Stimulated activated memory B cell treated with anti-CD40 and anti-IgM and Interleukin-4, amounts not matched to agents 10 μg/mL and 1 μg/mL and 100 μg/mL, for 72 hours (primary cell): ENCODE results near the gene HOXB4.
A peak's percentile ranks its signal among the peaks of the same experiment; 100 is the strongest.
"Not testable (repeated sequence)": the region's sequence is repeated elsewhere in the genome, so short reads cannot be mapped to it uniquely, and the experiment has no call there.

ENCODE experiments used
- ATAC-seq: fragments of 150-1000 bp; cut with Tn5 transposase; 2 replicates; pipeline ENCODE4 v1.10.0; 2021
- H3K27ac Mint-ChIP-seq: one replicate; pipeline ENCODE4 v1.8.0; 2022; ENCODE audit warnings: mild to moderate bottlenecking, mixed read lengths
- H3K27me3 Mint-ChIP-seq: one replicate; pipeline ENCODE4 v1.8.0; 2022; ENCODE audit warnings: mixed read lengths
- H3K36me3 Mint-ChIP-seq: one replicate; pipeline ENCODE4 v1.8.0; 2022; ENCODE audit warnings: mixed read lengths
- H3K4me1 Mint-ChIP-seq: one replicate; pipeline ENCODE4 v1.8.0; 2022; ENCODE audit warnings: mixed read lengths
- H3K4me3 Mint-ChIP-seq: one replicate; pipeline ENCODE4 v1.8.0; 2022; ENCODE audit warnings: mild to moderate bottlenecking, moderate library complexity, mixed read lengths
- H3K9me3 Mint-ChIP-seq: one replicate; pipeline ENCODE4 v1.8.0; 2022; ENCODE audit warnings: mixed read lengths

HOXB4 gene

GRCh38 chr17:48535793-48536559, 42.2 kb downstream of the HOXB4 start:
- H3K9me3 Mint-ChIP-seq = not testable (repeated sequence)

GRCh38 chr17:48532261-48532660, 45.9 kb downstream of the HOXB4 start:
- no peaks in the 10 kb centered on the region for H3K36me3 Mint-ChIP-seq
- no peak overlapping the region for H3K4me3 Mint-ChIP-seq
- ATAC-seq = no peak
- H3K27ac Mint-ChIP-seq = no peak overlapping the region
- peaks cover 45% of the 10 kb centered on the region for H3K27me3 Mint-ChIP-seq
- H3K4me1 Mint-ChIP-seq = no peaks in the 10 kb centered on the region
- no peaks in the 10 kb centered on the region for H3K9me3 Mint-ChIP-seq

More at GRCh38 chr17:48535793-48536559, 42.2 kb downstream of the HOXB4 start:
- not testable (repeated sequence) for H3K4me3 Mint-ChIP-seq, H3K36me3 Mint-ChIP-seq, H3K27ac Mint-ChIP-seq, ATAC-seq, H3K4me1 Mint-ChIP-seq
- peaks cover 42% of the 10 kb centered on the region for H3K27me3 Mint-ChIP-seq

GRCh38 chr17:48530887-48531272, 47.3 kb downstream of the HOXB4 start, which contains the start of gene HOXB1:
Gene HOXB1, minus strand, starts transcription at chr17:48531011. Its CDS starts 107 bp downstream, at chr17:48530904.
- Mint-ChIP-seq H3K9me3 (no peaks in the 10 kb centered on the region), H3K27me3 (peaks cover 44% of the 10 kb centered on the region), H3K4me3 (no peak within 1 kb of the TSS), H3K4me1 (no peaks in the 10 kb centered on the region), H3K27ac (no peak within 1 kb of the TSS), H3K36me3 (no peaks in the 10 kb centered on the region)
- ATAC-seq = peak; percentile 13

GRCh38 chr17:48530208-48530886, 47.8 kb downstream of the HOXB4 start:
- Mint-ChIP-seq H3K9me3 (no peaks in the 10 kb centered on the region), H3K27me3 (peaks cover 48% of the 10 kb centered on the region), H3K27ac (no peak overlapping the region), H3K36me3 (no peaks in the 10 kb centered on the region), H3K4me1 (no peaks in the 10 kb centered on the region), H3K4me3 (no peak overlapping the region)
- peak; percentile 6 for ATAC-seq

GRCh38 chr17:48529683-48530009, 48.5 kb downstream of the HOXB4 start:
- H3K27ac Mint-ChIP-seq = no peak overlapping the region
- no peak for ATAC-seq
- H3K4me1 Mint-ChIP-seq = no peaks in the 10 kb centered on the region
- peaks cover 55% of the 10 kb centered on the region for H3K27me3 Mint-ChIP-seq
- H3K4me3 Mint-ChIP-seq = no peak overlapping the region
- H3K9me3 Mint-ChIP-seq = no peaks in the 10 kb centered on the region
- H3K36me3 Mint-ChIP-seq = no peaks in the 10 kb centered on the region

GRCh38 chr17:48528936-48529682, 49.0 kb downstream of the HOXB4 start:
- Mint-ChIP-seq H3K4me3 (no peak overlapping the region), H3K9me3 (no peaks in the 10 kb centered on the region), H3K27ac (no peak overlapping the region), H3K36me3 (no peaks in the 10 kb centered on the region), H3K4me1 (no peaks in the 10 kb centered on the region), H3K27me3 (peaks cover 60% of the 10 kb centered on the region)
- no peak for ATAC-seq

- H3K4me3 Mint-ChIP-seq = no peak overlapping the region
These were observed 49.8 kb downstream of the HOXB4 start for GRCh38 chr17:48528153-48528935.

GRCh38 chr17:48527547-48527932, 50.6 kb downstream of the HOXB4 start:
- Mint-ChIP-seq H3K27ac (no peak overlapping the region), H3K4me3 (no peak overlapping the region), H3K27me3 (peaks cover 76% of the 10 kb centered on the region), H3K4me1 (no peaks in the 10 kb centered on the region), H3K36me3 (no peaks in the 10 kb centered on the region), H3K9me3 (no peaks in the 10 kb centered on the region)
- ATAC-seq = no peak

More at GRCh38 chr17:48528153-48528935, 49.8 kb downstream of the HOXB4 start:
- H3K4me1 Mint-ChIP-seq = no peaks in the 10 kb centered on the region
- no peaks in the 10 kb centered on the region for H3K36me3 Mint-ChIP-seq
- no peaks in the 10 kb centered on the region for H3K9me3 Mint-ChIP-seq
- peaks cover 68% of the 10 kb centered on the region for H3K27me3 Mint-ChIP-seq
- ATAC-seq = no peak
- H3K27ac Mint-ChIP-seq = no peak overlapping the region

- Mint-ChIP-seq H3K4me3 (no peak overlapping the region), H3K27me3 (peaks cover 82% of the 10 kb centered on the region)
- ATAC-seq = no peak
These were observed 51.3 kb downstream of the HOXB4 start for GRCh38 chr17:48526608-48527546.

More at GRCh38 chr17:48526608-48527546, 51.3 kb downstream of the HOXB4 start:
- no peak overlapping the region for H3K27ac Mint-ChIP-seq
- H3K4me1 Mint-ChIP-seq = no peaks in the 10 kb centered on the region
- H3K36me3 Mint-ChIP-seq = no peaks in the 10 kb centered on the region
- H3K9me3 Mint-ChIP-seq = no peaks in the 10 kb centered on the region
